GM12878 (cell line): Measurements from ENCODE around the gene RHCE. TPM values are rescaled to one million over a fixed set of nuclear protein-coding genes. Genes with fewer than 3 reads are reported as not detected.

ENCODE experiments used
- ATAC-seq: fragments of 200-7000 bp; cut with Tn5 transposase; 3 replicates; pipeline ENCODE4 v1.9.1; 2020; ENCODE audit warnings: mild to moderate bottlenecking, moderate library complexity
- BruUV-seq: library from RNA; stranded (reverse); fragments of 400-500 nt; replicated peaks from 2 replicates; lab custom pipeline; 2021; lab: Mats Ljungman, UMichigan
- CTCF ChIA-PET: fragments of 300-600 bp; sonication (Branson Sonifier 250); formaldehyde crosslinking; extraction: SDS; loops from one replicate; lab custom pipeline; 2021; ENCODE audit warnings: inconsistent platforms; lab: Yijun Ruan, JAX
- POLR2A ChIA-PET: fragments of 350-600 bp; formaldehyde crosslinking; extraction: SDS; loops from one replicate; lab custom pipeline; 2021; ENCODE audit warnings: inconsistent platforms; lab: Charles Lee
- RAD21 ChIA-PET: fragments of 300-600 bp; sonication (Branson Sonifier 250); formaldehyde crosslinking; loops from one replicate; lab custom pipeline; 2023; ENCODE audit warnings: antibody characterized with exemption; ENCODE audit not compliant: unreplicated experiment; lab: Charles Lee
- SMC1A ChIA-PET: fragments of 300-600 bp; sonication (Branson Sonifier 250); formaldehyde crosslinking; loops from one replicate; lab custom pipeline; 2023; ENCODE audit not compliant: unreplicated experiment, uncharacterized antibody; lab: Charles Lee
- DNase-seq: peaks from one replicate; pipeline ENCODE4 v3.0.0-alpha.2; 2011; ENCODE audit warnings: low read depth, low spot score
- FAIRE-seq: peaks from 3 replicates; lab custom pipeline; 2011; peaks lifted over from hg19 to GRCh38; lab: Jason Lieb, UNC
- H2AFZ ChIP-seq: 2 replicates; pipeline ENCODE4 v1.6.0; 2011; ENCODE audit warnings: low read depth, low read length, control low read depth; ENCODE audit not compliant: control insufficient read depth
- H3K27ac ChIP-seq: 2 replicates; pipeline ENCODE4 v1.5.1; 2011; ENCODE audit warnings: control low read depth; ENCODE audit not compliant: control insufficient read depth, insufficient read depth
- H3K27me3 ChIP-seq, 2 experiments: replicated peaks in 1 of 2; 2 replicates each; pipeline versions ENCODE4 v1.6.0 to v1.6.1; 2011; ENCODE audit warnings: low read length in 1 of 2; ENCODE audit not compliant: control insufficient read depth in 2 of 2, insufficient read depth in 2 of 2
- H3K36me3 ChIP-seq, 2 experiments: 2 replicates each; pipeline ENCODE4 v1.5.1; 2011; ENCODE audit warnings: low read length in 1 of 2; ENCODE audit not compliant: control insufficient read depth in 2 of 2, insufficient read depth in 2 of 2
- H3K4me1 ChIP-seq: 2 replicates; pipeline ENCODE4 v1.6.1; 2011; ENCODE audit warnings: mild to moderate bottlenecking, low read length, moderate library complexity, mixed read lengths; ENCODE audit not compliant: control insufficient read depth, insufficient read depth
- H3K4me2 ChIP-seq: 2 replicates; pipeline ENCODE4 v1.6.0; 2011; ENCODE audit warnings: control low read depth; ENCODE audit not compliant: control insufficient read depth, insufficient read depth
- H3K4me3 ChIP-seq: fragments of 200-600 bp; sonication (generic); 2 replicates; pipeline ENCODE4 v1.5.1; 2016
- H3K79me2 ChIP-seq: 2 replicates; pipeline ENCODE4 v1.6.0; 2011; ENCODE audit warnings: low read length; ENCODE audit not compliant: control insufficient read depth, insufficient read depth
- H3K9ac ChIP-seq: 2 replicates; pipeline ENCODE4 v1.8.0; 2011; ENCODE audit warnings: low read length, control low read depth, mixed read lengths; ENCODE audit not compliant: control insufficient read depth, insufficient read depth
- H3K9me3 ChIP-seq: replicated peaks from 3 replicates; pipeline ENCODE4 v1.5.1; 2011; ENCODE audit warnings: mild to moderate bottlenecking, low read length; ENCODE audit not compliant: control insufficient read depth, insufficient read depth
- H4K20me1 ChIP-seq: 2 replicates; pipeline ENCODE4 v1.6.0; 2011; ENCODE audit not compliant: control insufficient read depth, insufficient read depth
- ATF7 ChIP-seq: fragments of 450-650 bp; IDR thresholded peaks from 2 replicates; pipeline ENCODE4 v1.6.1; 2016; ENCODE audit warnings: low read depth, mild to moderate bottlenecking
- EP300 ChIP-seq, 2 experiments: fragments of 150-350 bp in 1 of 2; IDR thresholded peaks; 2 replicates each; pipeline ENCODE4 v1.6.1; 2011 to 2012; ENCODE audit warnings: low read depth in 2 of 2, low read length in 2 of 2, borderline replicate concordance in 1 of 2, improper control_type of control experiment in 1 of 2, inconsistent platforms in 1 of 2; ENCODE audit not compliant: control insufficient read depth in 1 of 2
- FOS ChIP-seq: IDR thresholded peaks from 3 replicates; pipeline ENCODE4 v1.6.1; 2011; ENCODE audit warnings: borderline replicate concordance; ENCODE audit not compliant: insufficient read length; ENCODE audit errors: extremely low read depth
- HCFC1 ChIP-seq: fragments of 150-350 bp; IDR thresholded peaks from 2 replicates; pipeline ENCODE4 v1.6.1; 2014; ENCODE audit warnings: low read length
- JUND ChIP-seq: IDR thresholded peaks from 2 replicates; pipeline ENCODE4 v1.6.1; 2012; ENCODE audit warnings: low read depth, mild to moderate bottlenecking, low read length, improper control_type of control experiment, moderate library complexity
- KLF5 ChIP-seq: fragments of 450-650 bp; IDR thresholded peaks from 2 replicates; pipeline ENCODE4 v1.6.1; 2014; ENCODE audit warnings: mild to moderate bottlenecking; ENCODE audit not compliant: partially characterized antibody
- POLR2AphosphoS5 ChIP-seq: IDR thresholded peaks from 2 replicates; pipeline ENCODE4 v1.6.1; 2011; ENCODE audit warnings: mild to moderate bottlenecking, low read length, inconsistent platforms
- SPI1 ChIP-seq: IDR thresholded peaks from 2 replicates; pipeline ENCODE4 v1.6.1; 2011; ENCODE audit warnings: low read depth, mild to moderate bottlenecking, low read length, moderate library complexity, borderline replicate concordance; ENCODE audit not compliant: insufficient read depth
- SUPT20H ChIP-seq: IDR thresholded peaks from 2 replicates; pipeline ENCODE4 v1.6.1; 2011; ENCODE audit warnings: low read depth, mild to moderate bottlenecking, low read length, moderate library complexity, borderline replicate concordance; ENCODE audit not compliant: control insufficient read depth
- YY1 ChIP-seq: IDR thresholded peaks from 2 replicates; pipeline ENCODE4 v1.6.1; 2011; ENCODE audit warnings: low read depth, mild to moderate bottlenecking, low read length
- ZSCAN29 ChIP-seq: fragments of 450-650 bp; IDR thresholded peaks from 2 replicates; pipeline ENCODE4 v1.6.1; 2017; ENCODE audit warnings: mild to moderate bottlenecking, moderate library complexity
- WGBS: methylation state at CpG from one replicate; pipeline ENCODE4 v1.1.6; 2016; ENCODE audit warnings: low lambda C conversion rate; ENCODE audit not compliant: insufficient replicate concordance, insufficient coverage; ENCODE audit errors: missing lambda C conversion rate; 5-methylcytosine and 5-hydroxymethylcytosine counted together
- in situ Hi-C: fragments of 300-500 bp; cut with MboI; formaldehyde crosslinking; loops from 9 replicates; pipeline ENCODE4 v1.14.3; 2018; ENCODE audit warnings: mixed read lengths
- intact Hi-C: fragments of 100-400 bp; cut with micrococcal nuclease; formaldehyde crosslinking; loops from one replicate; pipeline ENCODE4 v1.14.2; 2022; ENCODE audit not compliant: unreplicated experiment
- polyA plus RNA-seq, 11 experiments: library from polyadenylated mRNA; depleted of rRNA in 4 of 11; unstranded in 6 of 11; stranded (reverse) in 5 of 11; fragments of >200 nt; fragmentation: Nextera tagmentation in 4 of 11; fragmentation: Illumina TruSeq in 1 of 11; extraction: Ambion mirVana in 4 of 11; extraction: Trizol in 1 of 11; gene quantifications; 1 replicate in 1 of 11; 2 replicates in 10 of 11; pipeline versions ENCODE4 v1.2.1 to v1.2.3, GENCODE V29; 2011 to 2016; ENCODE audit warnings: inconsistent platforms in 2 of 11, missing spikeins in 2 of 11, low read depth in 1 of 11
- total RNA-seq, 4 experiments: library from RNA; depleted of rRNA in 3 of 4; stranded (reverse); fragments of >200 nt in 3 of 4; fragmentation: Illumina TruSeq in 1 of 4; extraction: Trizol in 1 of 4; gene quantifications; 2 replicates each; pipeline versions ENCODE4 v1.2.1 to v1.2.3, GENCODE V29; 2013 to 2021
- TF ChIP-seq, protein P1 (sequence below): fragments of 450-650 bp; IDR thresholded peaks from 2 replicates; pipeline ENCODE4 v1.6.1; 2016; ENCODE audit warnings: mild to moderate bottlenecking
- TF ChIP-seq, protein P2 (sequence below): fragments of 450-650 bp; IDR thresholded peaks from 2 replicates; pipeline ENCODE4 v1.6.1; 2018; ENCODE audit warnings: mild to moderate bottlenecking, low read depth, moderate library complexity; ENCODE audit not compliant: partially characterized antibody
- TF ChIP-seq, protein P3 (sequence below): IDR thresholded peaks from 2 replicates; pipeline ENCODE4 v1.6.1; 2012; ENCODE audit warnings: improper control_type of control experiment, low read depth, low read length; ENCODE audit not compliant: insufficient replicate concordance

The RHCE gene
- total and polyA plus RNA-seq, 10 of the 15 experiments (the other 5 are each of a cell fraction or from before 2014, with no cell fraction given), result 0.06 to 0.41 (median 0.22) TPM; not detected in 2

DNA sequence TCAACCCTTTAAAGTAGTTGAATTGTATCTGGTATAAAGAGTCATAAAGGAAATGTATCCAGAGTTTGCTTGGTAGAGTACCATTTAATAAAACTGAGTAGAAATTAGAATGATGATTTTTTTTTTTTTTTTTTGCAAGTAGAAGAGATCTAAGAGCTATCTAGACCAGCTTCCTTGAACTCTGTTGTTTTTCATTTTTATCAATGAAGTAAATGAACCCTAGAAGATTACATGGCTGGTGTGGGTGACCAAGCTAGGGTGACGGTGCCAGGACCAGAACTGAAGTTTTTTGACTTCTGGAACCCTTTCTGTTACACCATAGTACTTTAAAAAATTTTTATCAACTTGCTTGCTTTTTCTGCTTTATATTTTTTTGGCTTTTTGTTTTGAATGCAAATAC is 47.0 kb upstream of the RHCE start:
- FAIRE-seq, result no peak
- peaks cover 4% of the 10 kb centered on the region for H3K79me2 ChIP-seq
- TF ChIP-seq SUPT20H (no peak), EP300 (IDR thresholded peaks at IDR 0.05; ENCODE audit: borderline replicate concordance in 1 of 2, control insufficient read depth in 1 of 2, low read depth in 2 of 2, low read length in 2 of 2) (no peak), JUND (no peak), KLF5 (no peak), YY1 (no peak), POLR2AphosphoS5 (no peak), ZSCAN29 (no peak), FOS (no peak), HCFC1 (no peak), ATF7 (no peak), SPI1 (no peak)
- TF ChIP-seq, protein P1, sequence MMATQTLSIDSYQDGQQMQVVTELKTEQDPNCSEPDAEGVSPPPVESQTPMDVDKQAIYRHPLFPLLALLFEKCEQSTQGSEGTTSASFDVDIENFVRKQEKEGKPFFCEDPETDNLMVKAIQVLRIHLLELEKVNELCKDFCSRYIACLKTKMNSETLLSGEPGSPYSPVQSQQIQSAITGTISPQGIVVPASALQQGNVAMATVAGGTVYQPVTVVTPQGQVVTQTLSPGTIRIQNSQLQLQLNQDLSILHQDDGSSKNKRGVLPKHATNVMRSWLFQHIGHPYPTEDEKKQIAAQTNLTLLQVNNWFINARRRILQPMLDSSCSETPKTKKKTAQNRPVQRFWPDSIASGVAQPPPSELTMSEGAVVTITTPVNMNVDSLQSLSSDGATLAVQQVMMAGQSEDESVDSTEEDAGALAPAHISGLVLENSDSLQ, result no peak
- TF ChIP-seq, protein P2, sequence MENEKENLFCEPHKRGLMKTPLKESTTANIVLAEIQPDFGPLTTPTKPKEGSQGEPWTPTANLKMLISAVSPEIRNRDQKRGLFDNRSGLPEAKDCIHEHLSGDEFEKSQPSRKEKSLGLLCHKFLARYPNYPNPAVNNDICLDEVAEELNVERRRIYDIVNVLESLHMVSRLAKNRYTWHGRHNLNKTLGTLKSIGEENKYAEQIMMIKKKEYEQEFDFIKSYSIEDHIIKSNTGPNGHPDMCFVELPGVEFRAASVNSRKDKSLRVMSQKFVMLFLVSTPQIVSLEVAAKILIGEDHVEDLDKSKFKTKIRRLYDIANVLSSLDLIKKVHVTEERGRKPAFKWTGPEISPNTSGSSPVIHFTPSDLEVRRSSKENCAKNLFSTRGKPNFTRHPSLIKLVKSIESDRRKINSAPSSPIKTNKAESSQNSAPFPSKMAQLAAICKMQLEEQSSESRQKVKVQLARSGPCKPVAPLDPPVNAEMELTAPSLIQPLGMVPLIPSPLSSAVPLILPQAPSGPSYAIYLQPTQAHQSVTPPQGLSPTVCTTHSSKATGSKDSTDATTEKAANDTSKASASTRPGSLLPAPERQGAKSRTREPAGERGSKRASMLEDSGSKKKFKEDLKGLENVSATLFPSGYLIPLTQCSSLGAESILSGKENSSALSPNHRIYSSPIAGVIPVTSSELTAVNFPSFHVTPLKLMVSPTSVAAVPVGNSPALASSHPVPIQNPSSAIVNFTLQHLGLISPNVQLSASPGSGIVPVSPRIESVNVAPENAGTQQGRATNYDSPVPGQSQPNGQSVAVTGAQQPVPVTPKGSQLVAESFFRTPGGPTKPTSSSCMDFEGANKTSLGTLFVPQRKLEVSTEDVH, result no peak
- TF ChIP-seq, protein P3, sequence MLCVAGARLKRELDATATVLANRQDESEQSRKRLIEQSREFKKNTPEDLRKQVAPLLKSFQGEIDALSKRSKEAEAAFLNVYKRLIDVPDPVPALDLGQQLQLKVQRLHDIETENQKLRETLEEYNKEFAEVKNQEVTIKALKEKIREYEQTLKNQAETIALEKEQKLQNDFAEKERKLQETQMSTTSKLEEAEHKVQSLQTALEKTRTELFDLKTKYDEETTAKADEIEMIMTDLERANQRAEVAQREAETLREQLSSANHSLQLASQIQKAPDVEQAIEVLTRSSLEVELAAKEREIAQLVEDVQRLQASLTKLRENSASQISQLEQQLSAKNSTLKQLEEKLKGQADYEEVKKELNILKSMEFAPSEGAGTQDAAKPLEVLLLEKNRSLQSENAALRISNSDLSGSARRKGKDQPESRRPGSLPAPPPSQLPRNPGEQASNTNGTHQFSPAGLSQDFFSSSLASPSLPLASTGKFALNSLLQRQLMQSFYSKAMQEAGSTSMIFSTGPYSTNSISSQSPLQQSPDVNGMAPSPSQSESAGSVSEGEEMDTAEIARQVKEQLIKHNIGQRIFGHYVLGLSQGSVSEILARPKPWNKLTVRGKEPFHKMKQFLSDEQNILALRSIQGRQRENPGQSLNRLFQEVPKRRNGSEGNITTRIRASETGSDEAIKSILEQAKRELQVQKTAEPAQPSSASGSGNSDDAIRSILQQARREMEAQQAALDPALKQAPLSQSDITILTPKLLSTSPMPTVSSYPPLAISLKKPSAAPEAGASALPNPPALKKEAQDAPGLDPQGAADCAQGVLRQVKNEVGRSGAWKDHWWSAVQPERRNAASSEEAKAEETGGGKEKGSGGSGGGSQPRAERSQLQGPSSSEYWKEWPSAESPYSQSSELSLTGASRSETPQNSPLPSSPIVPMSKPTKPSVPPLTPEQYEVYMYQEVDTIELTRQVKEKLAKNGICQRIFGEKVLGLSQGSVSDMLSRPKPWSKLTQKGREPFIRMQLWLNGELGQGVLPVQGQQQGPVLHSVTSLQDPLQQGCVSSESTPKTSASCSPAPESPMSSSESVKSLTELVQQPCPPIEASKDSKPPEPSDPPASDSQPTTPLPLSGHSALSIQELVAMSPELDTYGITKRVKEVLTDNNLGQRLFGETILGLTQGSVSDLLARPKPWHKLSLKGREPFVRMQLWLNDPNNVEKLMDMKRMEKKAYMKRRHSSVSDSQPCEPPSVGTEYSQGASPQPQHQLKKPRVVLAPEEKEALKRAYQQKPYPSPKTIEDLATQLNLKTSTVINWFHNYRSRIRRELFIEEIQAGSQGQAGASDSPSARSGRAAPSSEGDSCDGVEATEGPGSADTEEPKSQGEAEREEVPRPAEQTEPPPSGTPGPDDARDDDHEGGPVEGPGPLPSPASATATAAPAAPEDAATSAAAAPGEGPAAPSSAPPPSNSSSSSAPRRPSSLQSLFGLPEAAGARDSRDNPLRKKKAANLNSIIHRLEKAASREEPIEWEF, result no peak

More for the DNA sequence above, 47.0 kb upstream of the RHCE start:
- H3K9ac ChIP-seq, result no peak overlapping the region
- H3K4me1 ChIP-seq, result peaks cover 6% of the 10 kb centered on the region
- DNase-seq, result no peak
- no peaks in the 10 kb centered on the region for H3K9me3 ChIP-seq
- CTCF ChIA-PET, result interaction anchor here (0.6 to 2.3 kb wide), 6 partner anchors 8 to 36 kb away, joined by 3 to 9 read pairs (median 4); no protein-coding TSS in a partner anchor
- no peak overlapping the region for H3K27ac ChIP-seq
- no peaks in the 10 kb centered on the region for H3K27me3 ChIP-seq
- H2AFZ ChIP-seq, result no peak overlapping the region
- no peak for ATAC-seq
- in situ Hi-C loops (no loop called here), intact Hi-C loops (no loop called here)
- peak overlapping the region; percentile 71; the same call in 1 of the 2 replicates for H3K4me2 ChIP-seq
- SMC1A ChIA-PET, result interaction anchor here (0.7 to 6.2 kb wide), 8 partner anchors 9 to 141 kb away, joined by 3 to 52 read pairs (median 4); no protein-coding TSS in a partner anchor
- no TSS peak for BruUV-seq
- H3K4me3 ChIP-seq, result no peak overlapping the region
- no peaks in the 10 kb centered on the region for H4K20me1 ChIP-seq
- POLR2A ChIA-PET, result interaction anchor here (0.6 to 2.4 kb wide), 9 partner anchors 10 to 42 kb away, joined by 3 to 17 read pairs (median 4); no protein-coding TSS in a partner anchor
- WGBS, result 89% methylated on average over 1 of the region's 1 CpG
- RAD21 ChIA-PET, result interaction anchor here (0.7 to 2.0 kb wide), 9 partner anchors 9 to 36 kb away, joined by 3 to 6 read pairs (median 4); no protein-coding TSS in a partner anchor
- no peaks in the 10 kb centered on the region; a peak in 1 of 4 replicates for H3K36me3 ChIP-seq
